ENCODE data around the gene SRGAP1.

DNA sequence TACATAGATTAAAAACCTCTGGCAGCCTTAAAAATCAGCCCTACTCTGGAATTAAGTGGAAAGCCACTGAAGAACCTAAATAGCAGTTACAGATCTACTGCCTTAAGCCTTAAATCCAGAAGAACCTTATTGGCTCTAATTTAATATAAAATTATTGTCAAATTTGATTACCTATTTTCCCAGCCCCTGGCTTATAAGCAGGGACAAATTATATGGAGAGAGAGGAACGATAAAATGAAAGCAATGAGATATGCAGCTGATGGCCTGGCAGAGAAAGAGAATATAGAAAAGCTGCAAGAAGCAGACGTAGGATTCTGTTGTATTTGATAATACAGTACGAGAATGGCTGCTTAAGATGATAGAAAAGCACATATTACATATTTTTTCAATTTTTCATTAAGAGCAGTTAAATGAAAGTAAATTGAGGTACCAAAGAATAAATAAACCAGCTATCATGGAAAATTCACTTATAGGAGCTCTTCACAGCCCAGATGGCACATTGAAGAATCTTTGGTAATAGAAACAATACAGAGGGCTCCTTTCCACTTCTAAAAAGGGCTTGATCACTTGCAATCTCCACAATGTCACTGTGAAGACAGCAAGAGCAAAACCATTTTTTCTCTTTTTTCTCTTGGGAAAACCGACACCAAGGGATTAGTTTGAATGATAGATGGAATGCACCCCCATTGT is 248.2 kb downstream of the SRGAP1 start:
- no peak for TF ChIP-seq EZH2phosphoT487 (IDR thresholded peaks at IDR 0.05; ENCODE audit: low read depth, severe bottlenecking, unreplicated experiment)
- TF ChIP-seq CTCF (IDR thresholded peaks at IDR 0.05; ENCODE audit: poor library complexity), result no peak
- no peak for TF ChIP-seq EZH2 (IDR thresholded peaks at IDR 0.05; ENCODE audit: borderline replicate concordance)
